DLD1 (cell line): ENCODE measurements around the gene VTI1A.

Experiments
- in situ Hi-C: cut with HindIII; loops from 2 replicates; pipeline ENCODE4 v1.10.0; 2017; ENCODE audit warnings: low sequenced_read_pairs

VTI1A gene

GRCh38 chr10:112663234-112664125, 216.5 kb downstream of the VTI1A start:
- in situ Hi-C loops: no loop called here

- in situ Hi-C loops: no loop called here
Measured at GRCh38 chr10:112666094-112666493, 219.1 kb downstream of the VTI1A start.

GRCh38 chr10:112669989-112670388, 223.0 kb downstream of the VTI1A start:
- in situ Hi-C loops: no loop called here

- in situ Hi-C loops: no loop called here
Measured at GRCh38 chr10:112671743-112672142, 224.7 kb downstream of the VTI1A start.

GRCh38 chr10:112672706-112673105, 225.7 kb downstream of the VTI1A start:
- in situ Hi-C loops: no loop called here

GRCh38 chr10:112675560-112676083, 228.6 kb downstream of the VTI1A start:
- in situ Hi-C loops: no loop called here

- in situ Hi-C loops: no loop called here
Measured at GRCh38 chr10:112677689-112678088, 230.7 kb downstream of the VTI1A start.

GRCh38 chr10:112678581-112678980, 231.6 kb downstream of the VTI1A start:
- in situ Hi-C loops: no loop called here

- in situ Hi-C loops: no loop called here
Measured at GRCh38 chr10:112678987-112679386, 232.0 kb downstream of the VTI1A start.

GRCh38 chr10:112679392-112679791, 232.4 kb downstream of the VTI1A start:
- in situ Hi-C loops: no loop called here

GRCh38 chr10:112680586-112680985, 233.6 kb downstream of the VTI1A start:
- in situ Hi-C loops: no loop called here

- in situ Hi-C loops: no loop called here
Measured at GRCh38 chr10:112687647-112688046, 240.6 kb downstream of the VTI1A start.

- in situ Hi-C loops: no loop called here
Measured at GRCh38 chr10:112689327-112690072, 242.5 kb downstream of the VTI1A start.

- in situ Hi-C loops: no loop called here
Measured at GRCh38 chr10:112695539-112695938, 248.5 kb downstream of the VTI1A start.

- in situ Hi-C loops: no loop called here
Measured at GRCh38 chr10:112696592-112696991, 249.6 kb downstream of the VTI1A start.

- in situ Hi-C loops: no loop called here
Measured at GRCh38 chr10:112698133-112698817, 251.3 kb downstream of the VTI1A start.

GRCh38 chr10:112698818-112699164, 251.8 kb downstream of the VTI1A start:
- in situ Hi-C loops: no loop called here

GRCh38 chr10:112700215-112700671, 253.2 kb downstream of the VTI1A start:
- in situ Hi-C loops: no loop called here

GRCh38 chr10:112701211-112701877, 254.3 kb downstream of the VTI1A start:
- in situ Hi-C loops: no loop called here

GRCh38 chr10:112701878-112702255, 254.9 kb downstream of the VTI1A start:
- in situ Hi-C loops: no loop called here

GRCh38 chr10:112706577-112706976, 259.6 kb downstream of the VTI1A start:
- in situ Hi-C loops: no loop called here
